Dedifferentiated amniotic fluid mesenchymal stem cell (primary cell): ENCODE data around the gene NOX3.
"Not testable (repeated sequence)": the region's sequence is repeated elsewhere in the genome, so short reads cannot be mapped to it uniquely, and the experiment has no call there.

Experiments
- DNase-seq: peaks from one replicate; pipeline ENCODE4 v3.0.0-alpha.2; 2016; ENCODE audit errors: extremely low spot score

Gene NOX3

GRCh38 chr6:155468543-155468942, 12.9 kb upstream of the NOX3 start:
- not testable (repeated sequence) for DNase-seq

GRCh38 chr6:155466539-155466938, 10.9 kb upstream of the NOX3 start:
- DNase-seq, result no peak

- no peak for DNase-seq
Measured at GRCh38 chr6:155461556-155461955, 5.9 kb upstream of the NOX3 start.

GRCh38 chr6:155454471-155454870, 1.2 kb downstream of the NOX3 start:
- DNase-seq, result no peak

GRCh38 chr6:155454008-155454407, 1.6 kb downstream of the NOX3 start:
- DNase-seq, result no peak

GRCh38 chr6:155452576-155452975, 3.1 kb downstream of the NOX3 start:
- DNase-seq, result no peak

- DNase-seq, result not testable (repeated sequence)
Measured at GRCh38 chr6:155451530-155451929, 4.1 kb downstream of the NOX3 start.

- no peak for DNase-seq
Measured at GRCh38 chr6:155450240-155450581, 5.4 kb downstream of the NOX3 start.

GRCh38 chr6:155449450-155450239, 6.0 kb downstream of the NOX3 start:
- DNase-seq, result no peak

- DNase-seq, result no peak
Measured at GRCh38 chr6:155448668-155449449, 6.8 kb downstream of the NOX3 start.

- DNase-seq, result no peak
Measured at GRCh38 chr6:155447949-155448348, 7.7 kb downstream of the NOX3 start.

GRCh38 chr6:155444952-155445903, 10.4 kb downstream of the NOX3 start:
- no peak for DNase-seq

GRCh38 chr6:155444120-155444917, 11.3 kb downstream of the NOX3 start:
- DNase-seq, result no peak

GRCh38 chr6:155443168-155443567, 12.5 kb downstream of the NOX3 start:
- no peak for DNase-seq

GRCh38 chr6:155442562-155442961, 13.1 kb downstream of the NOX3 start:
- no peak for DNase-seq

GRCh38 chr6:155441112-155441465, 14.6 kb downstream of the NOX3 start:
- DNase-seq, result no peak

GRCh38 chr6:155440398-155441111, 15.1 kb downstream of the NOX3 start:
- DNase-seq, result no peak

- no peak for DNase-seq
Measured at GRCh38 chr6:155439376-155439775, 16.3 kb downstream of the NOX3 start.

- no peak for DNase-seq
Measured at GRCh38 chr6:155436981-155437749, 18.5 kb downstream of the NOX3 start.
